Measurements from ENCODE around the gene CAPN1.

- no peak for TF ChIP-seq CTCF (IDR thresholded peaks at IDR 0.05)
- no peak for TF ChIP-seq POLR2AphosphoS5 (IDR thresholded peaks at IDR 0.05)
Measured at GRCh38 chr11:65187146-65187675, 5.5 kb downstream of the CAPN1 start.
